IPS-11a (cell line): ENCODE data around the gene SRI.
"Not testable (repeated sequence)": the region's sequence is repeated elsewhere in the genome, so short reads cannot be mapped to it uniquely, and the experiment has no call there.

ENCODE experiments used
- H3K4me3 ChIP-seq: one replicate; pipeline ENCODE4 v1.5.1; 2013; ENCODE audit warnings: low read depth, low read length, control low read depth

Gene SRI

GRCh38 chr7:88184848-88185304 is 35.0 kb downstream of the SRI start:
- H3K4me3 ChIP-seq: no peak overlapping the region

DNA sequence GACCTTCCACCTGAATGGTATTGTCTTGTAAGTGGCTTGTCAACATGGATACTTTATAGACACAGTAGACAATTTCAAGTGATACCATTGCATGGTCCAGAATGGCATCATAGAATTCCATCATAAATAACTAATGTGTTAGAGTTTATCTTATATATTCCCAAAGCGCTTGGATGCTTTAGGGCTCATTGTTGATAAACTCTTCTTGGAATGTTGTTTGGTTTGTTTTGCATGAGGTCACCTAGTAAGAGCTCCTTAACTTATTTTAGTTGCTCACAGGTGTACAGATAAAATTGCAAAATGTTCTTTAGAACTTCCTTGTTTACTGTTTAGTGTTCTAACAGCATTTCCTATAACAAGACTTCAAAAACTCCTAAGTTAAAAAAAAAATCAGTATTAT is 36.8 kb downstream of the SRI start:
- no peak overlapping the region for H3K4me3 ChIP-seq

- H3K4me3 ChIP-seq: no peak overlapping the region
Observed at GRCh38 chr7:88176190-88176589, 43.6 kb downstream of the SRI start.

- H3K4me3 ChIP-seq: no peak overlapping the region
Observed at GRCh38 chr7:88172842-88173241, 47.0 kb downstream of the SRI start.

- no peak overlapping the region for H3K4me3 ChIP-seq
Observed at GRCh38 chr7:88169717-88170320, 50.0 kb downstream of the SRI start.

- no peak overlapping the region for H3K4me3 ChIP-seq
Observed at GRCh38 chr7:88167721-88168120, 52.1 kb downstream of the SRI start.

GRCh38 chr7:88167223-88167622 is 52.6 kb downstream of the SRI start:
- H3K4me3 ChIP-seq: no peak overlapping the region

- H3K4me3 ChIP-seq: no peak overlapping the region
Observed at GRCh38 chr7:88165697-88166096, 54.1 kb downstream of the SRI start.

DNA sequence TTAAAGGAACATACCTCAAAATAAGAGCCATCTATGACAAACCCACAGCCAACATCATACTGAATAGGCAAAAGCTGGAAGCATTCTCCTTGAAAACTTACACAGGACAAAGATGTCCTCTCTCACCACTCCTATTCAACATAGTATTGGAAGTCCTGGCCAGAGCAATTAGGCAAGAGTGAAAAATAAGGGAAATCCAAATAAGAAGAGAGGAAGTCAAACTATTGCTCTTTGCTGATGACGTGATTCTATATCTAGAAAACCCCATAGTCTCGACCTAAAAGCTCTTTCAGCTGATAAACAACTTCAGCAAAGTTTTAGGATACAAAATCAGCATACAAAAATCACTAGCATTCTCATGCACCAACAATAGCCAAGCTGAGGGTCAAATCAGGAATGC is 60.1 kb downstream of the SRI start:
- H3K4me3 ChIP-seq: not testable (repeated sequence)

GRCh38 chr7:88156356-88156755 is 63.5 kb downstream of the SRI start:
- H3K4me3 ChIP-seq: no peak overlapping the region

- H3K4me3 ChIP-seq: no peak overlapping the region
Observed at GRCh38 chr7:88155756-88156155, 64.1 kb downstream of the SRI start.
